Endothelial cell of umbilical vein (primary cell): ENCODE data around the gene DLG1. TPM values are rescaled to one million over a fixed set of nuclear protein-coding genes. Genes with fewer than 3 reads are reported as not detected.
A peak's percentile ranks its signal among the peaks of the same experiment; 100 is the strongest.

Source experiments
- BruUV-seq: library from RNA; stranded (reverse); fragments of 400-500 nt; replicated peaks from 2 replicates; lab custom pipeline; 2021; lab: Mats Ljungman, UMichigan
- CTCF ChIA-PET: fragments of 300-600, 350-600 bp; sonication (Branson Sonifier 250); formaldehyde crosslinking; loops from one replicate; lab custom pipeline; 2021; ENCODE audit warnings: antibody characterized with exemption, inconsistent platforms; lab: Charles Lee
- POLR2A ChIA-PET: fragments of 300-600, 350-600 bp; sonication (Branson Sonifier 250); formaldehyde crosslinking; loops from one replicate; lab custom pipeline; 2021; ENCODE audit warnings: antibody characterized with exemption, inconsistent platforms; lab: Charles Lee
- DNase-seq: peaks from one replicate; pipeline ENCODE4 v3.0.0-alpha.2; 2011; ENCODE audit warnings: low read depth, low spot score
- FAIRE-seq: peaks from 2 replicates; lab custom pipeline; 2011; peaks lifted over from hg19 to GRCh38; lab: Jason Lieb, UNC
- H2AFZ ChIP-seq: 2 replicates; pipeline ENCODE4 v1.6.0; 2012; ENCODE audit warnings: low read depth, low read length, control low read depth, inconsistent platforms
- H3K27ac ChIP-seq: 2 replicates; pipeline ENCODE4 v1.5.1; 2011; ENCODE audit warnings: low read depth, mild to moderate bottlenecking, control low read depth, low read length, moderate library complexity; ENCODE audit not compliant: insufficient read depth
- H3K27me3 ChIP-seq, 2 experiments: 2 replicates each; pipeline versions ENCODE4 v1.6.0 to v1.6.1; 2011; ENCODE audit warnings: low read length in 2 of 2, mixed read lengths in 1 of 2; ENCODE audit not compliant: control insufficient read depth in 2 of 2, insufficient read depth in 2 of 2
- H3K36me3 ChIP-seq, 2 experiments: 2 replicates in 1 of 2; 3 replicates in 1 of 2; pipeline ENCODE4 v1.5.1; 2011; ENCODE audit warnings: low read length in 2 of 2, mild to moderate bottlenecking in 1 of 2, moderate library complexity in 1 of 2; ENCODE audit not compliant: control insufficient read depth in 2 of 2, insufficient read depth in 2 of 2; ENCODE audit errors: extremely low read depth in 1 of 2
- H3K4me1 ChIP-seq: 3 replicates; pipeline ENCODE4 v1.5.1; 2011; ENCODE audit warnings: mild to moderate bottlenecking, low read length; ENCODE audit not compliant: control insufficient read depth, insufficient read depth; ENCODE audit errors: extremely low read depth
- H3K4me2 ChIP-seq: 2 replicates; pipeline ENCODE4 v1.6.1; 2011; ENCODE audit warnings: low read length, control low read depth, mixed read lengths; ENCODE audit not compliant: insufficient read depth
- H3K4me3 ChIP-seq, 3 experiments: fragments of 200-600 bp in 1 of 3; sonication (generic), shearing (Covaris generic) in 1 of 3; replicated peaks in 1 of 3; 2 replicates each; pipeline ENCODE4 v1.5.1; 2011 to 2016; ENCODE audit warnings: control low read depth in 3 of 3, low read length in 3 of 3, mild to moderate bottlenecking in 2 of 3, inconsistent platforms in 1 of 3, low read depth in 1 of 3, moderate library complexity in 1 of 3; ENCODE audit not compliant: insufficient read depth in 1 of 3
- H3K79me2 ChIP-seq: 2 replicates; pipeline ENCODE4 v1.6.0; 2012; ENCODE audit warnings: low read length, inconsistent platforms; ENCODE audit not compliant: control insufficient read depth, insufficient read depth
- H3K9ac ChIP-seq: replicated peaks from 2 replicates; pipeline ENCODE3; 2011; ENCODE audit warnings: low read length, control low read depth; ENCODE audit not compliant: insufficient read depth; ENCODE audit errors: extremely low read depth
- H3K9me1 ChIP-seq: replicated peaks from 3 replicates; pipeline ENCODE4 v1.6.0; 2011; ENCODE audit warnings: mild to moderate bottlenecking, low read length; ENCODE audit not compliant: control insufficient read depth, insufficient read depth; ENCODE audit errors: extremely low read depth
- H3K9me3 ChIP-seq: replicated peaks from 2 replicates; pipeline ENCODE4 v1.5.1; 2012; ENCODE audit warnings: low read length, inconsistent platforms; ENCODE audit not compliant: control insufficient read depth, insufficient read depth
- H4K20me1 ChIP-seq: replicated peaks from 2 replicates; pipeline ENCODE3; 2011; ENCODE audit warnings: mild to moderate bottlenecking, low read length; ENCODE audit not compliant: control insufficient read depth, insufficient read depth; ENCODE audit errors: extremely low read depth
- CTCF ChIP-seq, 2 donors: IDR thresholded peaks; 1 replicate in 1 of 2; 2 replicates in 1 of 2; pipeline ENCODE4 v1.5.1; 2011; ENCODE audit warnings: low read length in 2 of 2, mild to moderate bottlenecking in 2 of 2, moderate library complexity in 2 of 2, control low read depth in 1 of 2, inconsistent platforms in 1 of 2, low read depth in 1 of 2; ENCODE audit not compliant: insufficient read depth in 1 of 2; ENCODE audit errors: extremely low read depth in 1 of 2
- EZH2 ChIP-seq: IDR thresholded peaks from 2 replicates; pipeline ENCODE4 v1.6.1; 2012; ENCODE audit warnings: borderline replicate concordance, low read depth, mild to moderate bottlenecking, moderate library complexity, low read length, inconsistent platforms; ENCODE audit not compliant: severe bottlenecking
- FOS ChIP-seq: IDR thresholded peaks from 2 replicates; pipeline ENCODE4 v1.6.1; 2011; ENCODE audit warnings: mild to moderate bottlenecking, low read length, moderate library complexity, borderline replicate concordance; ENCODE audit not compliant: insufficient read depth
- GATA2 ChIP-seq: IDR thresholded peaks from 2 replicates; pipeline ENCODE4 v1.7.0; 2011; ENCODE audit warnings: low read depth, mild to moderate bottlenecking, moderate library complexity, mixed read lengths, low read length; ENCODE audit not compliant: insufficient read length, insufficient read depth
- JUN ChIP-seq: IDR thresholded peaks from 2 replicates; pipeline ENCODE4 v1.6.1; 2011; ENCODE audit warnings: borderline replicate concordance, low read depth; ENCODE audit not compliant: insufficient read length, insufficient read depth
- MAX ChIP-seq: IDR thresholded peaks from 2 replicates; pipeline ENCODE4 v1.6.1; 2011; ENCODE audit not compliant: insufficient read depth, insufficient read length
- MYC ChIP-seq: IDR thresholded peaks from one replicate; pipeline ENCODE4 v1.6.1; 2011; ENCODE audit warnings: mild to moderate bottlenecking, low read depth, low read length
- POLR2A ChIP-seq: IDR thresholded peaks from 2 replicates; pipeline ENCODE4 v1.6.1; 2012; ENCODE audit warnings: low read depth, mild to moderate bottlenecking, control low read depth, low read length
- POLR2AphosphoS5 ChIP-seq: IDR thresholded peaks from 2 replicates; pipeline ENCODE4 v1.6.1; 2012; ENCODE audit warnings: low read depth, mild to moderate bottlenecking, control low read depth, low read length, moderate library complexity; ENCODE audit not compliant: insufficient read depth
- dilution Hi-C: fragments of 300-500 bp; cut with MboI; formaldehyde crosslinking; loops from one replicate; pipeline ENCODE4 v1.15.0; 2019; ENCODE audit warnings: low sequenced_read_pairs; ENCODE audit not compliant: extremely low pct_ligation_motif_present
- intact Hi-C: fragments of 100-400 bp; cut with micrococcal nuclease; formaldehyde crosslinking; loops from one replicate; pipeline ENCODE4 v1.10.0; 2022
- polyA plus RNA-seq, 4 experiments: library from polyadenylated mRNA; depleted of rRNA in 3 of 4; stranded (reverse) in 3 of 4; unstranded in 1 of 4; fragments of >200 nt; gene quantifications; 2 replicates each; pipeline versions ENCODE4 v1.2.1 to v1.2.3, GENCODE V29; 2011 to 2012; ENCODE audit warnings: missing spikeins in 1 of 4
- total RNA-seq: library from RNA; stranded (reverse); gene quantifications from 2 replicates; pipeline ENCODE4 v1.2.3, GENCODE V29; 2021

Gene DLG1
- total and polyA plus RNA-seq, 2 donors (not counting 3 experiments of a cell fraction or from before 2014, with no cell fraction given), result 26.5 to 80.1 TPM

- POLR2A ChIA-PET, result no interaction called here
- Histone ChIP-seq H3K9me1 (no peaks in the 10 kb centered on the region), H3K79me2 (peaks cover 90% of the 10 kb centered on the region), H4K20me1 (peaks cover 14% of the 10 kb centered on the region), H3K36me3 (no peaks in the 10 kb centered on the region), H3K4me2 (no peak overlapping the region), H3K4me1 (no peaks in the 10 kb centered on the region), H3K9ac (no peak overlapping the region), H3K4me3 (no peak overlapping the region), H3K27ac (no peak overlapping the region), H2AFZ (no peak overlapping the region), H3K9me3 (no peaks in the 10 kb centered on the region), H3K27me3 (no peaks in the 10 kb centered on the region)
- no peak for FAIRE-seq
- TF ChIP-seq POLR2AphosphoS5 (no peak), CTCF (IDR thresholded peaks at IDR 0.05; ENCODE audit: extremely low read depth in 1 of 2, insufficient read depth in 1 of 2, low read depth in 1 of 2, low read length in 2 of 2) (peak; percentile 34 to 50)
- dilution Hi-C loops, result loop anchor here (25.0 kb wide), 1 partner anchor 255 kb away; no protein-coding TSS in a partner anchor
- BruUV-seq, result no TSS peak
- DNase-seq, result peak; percentile 71
- intact Hi-C loops, result loop anchor here (1.0 kb wide), 3 partner anchors 245 to 297 kb away; no protein-coding TSS in a partner anchor
- CTCF ChIA-PET, result interaction anchor here (0.6 to 4.1 kb wide), 52 partner anchors 10 to 342 kb away, joined by 3 to 148 read pairs (median 4); partner anchors contain the start of gene DLG1
Measured at GRCh38 chr3:197256836-197257444, 41.5 kb downstream of the DLG1 start.

GRCh38 chr3:197256104-197256503 is 42.3 kb downstream of the DLG1 start:
- BruUV-seq, result no TSS peak
- no peaks in the 10 kb centered on the region for H3K36me3 ChIP-seq
- intact Hi-C loops (no loop called here), dilution Hi-C loops (loop anchor here (25.0 kb wide), 1 partner anchor 256 kb away; no protein-coding TSS in a partner anchor)
- H4K20me1 ChIP-seq, result peaks cover 14% of the 10 kb centered on the region
- H3K27ac ChIP-seq, result no peak overlapping the region
- no peak overlapping the region for H2AFZ ChIP-seq
- H3K9me1 ChIP-seq, result no peaks in the 10 kb centered on the region
- FAIRE-seq (no peak), DNase-seq (no peak)
- ChIA-PET POLR2A (no interaction called here), CTCF (interaction anchor here (0.6 to 4.1 kb wide), 29 partner anchors 10 to 271 kb away, joined by 3 to 148 read pairs (median 6); partner anchors contain the start of gene DLG1)
- TF ChIP-seq POLR2AphosphoS5 (no peak), JUN (no peak), FOS (no peak), POLR2A (no peak), MAX (no peak), CTCF (IDR thresholded peaks at IDR 0.05; ENCODE audit: extremely low read depth in 1 of 2, insufficient read depth in 1 of 2, low read depth in 1 of 2, low read length in 2 of 2) (no peak), MYC (no peak), GATA2 (no peak), EZH2 (no peak)
- H3K4me3 ChIP-seq, result no peak overlapping the region
- H3K4me1 ChIP-seq, result no peaks in the 10 kb centered on the region
- no peaks in the 10 kb centered on the region for H3K27me3 ChIP-seq
- no peaks in the 10 kb centered on the region for H3K9me3 ChIP-seq
- H3K4me2 ChIP-seq, result no peak overlapping the region
- no peak overlapping the region for H3K9ac ChIP-seq
- H3K79me2 ChIP-seq, result peaks cover 91% of the 10 kb centered on the region
